Transverse colon (tissue), 4 donors: Measurements from ENCODE around the gene CHADL. TPM values are rescaled to one million over a fixed set of nuclear protein-coding genes. Genes with fewer than 3 reads are reported as not detected.

Source experiments
- DNase-seq: peaks from one replicate; pipeline ENCODE4 v3.0.0-alpha.2; 2019
- H3K27ac ChIP-seq, 4 donors: fragments of 200-600 bp; sonication (generic); 2 replicates each; pipeline ENCODE4 v1.5.1; 2016 to 2018; ENCODE audit warnings: inconsistent platforms in 4 of 4
- H3K27me3 ChIP-seq: fragments of 200-600 bp; sonication (generic); 2 replicates; pipeline ENCODE4 v1.5.1; 2017; ENCODE audit warnings: inconsistent platforms
- H3K36me3 ChIP-seq, 4 donors: fragments of 200-600 bp; sonication (generic); 2 replicates each; pipeline ENCODE4 v1.5.1; 2017 to 2019; ENCODE audit warnings: inconsistent platforms in 4 of 4
- H3K4me1 ChIP-seq, 4 donors: fragments of 200-600 bp; sonication (generic); 2 replicates each; pipeline ENCODE4 v1.5.1; 2017 to 2020; ENCODE audit warnings: inconsistent platforms in 4 of 4
- H3K4me3 ChIP-seq, 4 donors: fragments of 200-600 bp; sonication (generic); 1 replicate in 1 of 4; 2 replicates in 3 of 4; pipeline versions ENCODE4 v1.5.1 to v1.6.1; 2017 to 2019; ENCODE audit warnings: inconsistent platforms in 4 of 4
- H3K9me3 ChIP-seq, 2 donors: fragments of 200-600 bp; sonication (generic); 2 replicates each; pipeline ENCODE4 v1.5.1; 2017 to 2019; ENCODE audit warnings: inconsistent platforms in 2 of 2
- CTCF ChIP-seq, 5 experiments: fragments of 200-600 bp in 3 of 5; fragments of 450-650 bp in 2 of 5; sonication (generic) in 3 of 5; IDR thresholded peaks; 1 replicate in 2 of 5; 2 replicates in 3 of 5; pipeline ENCODE4 v1.5.1; 2016 to 2017; ENCODE audit warnings: antibody characterized with exemption in 5 of 5, inconsistent platforms in 3 of 5, mild to moderate bottlenecking in 2 of 5, moderate library complexity in 1 of 5
- EP300 ChIP-seq: sonication (generic); formaldehyde crosslinking; IDR thresholded peaks from one replicate; pipeline ENCODE4 v1.6.1; 2017; ENCODE audit warnings: antibody characterized with exemption, low read depth
- POLR2A ChIP-seq: fragments of 450-650 bp; IDR thresholded peaks from one replicate; pipeline ENCODE4 v1.6.1; 2016; ENCODE audit warnings: antibody characterized with exemption, mild to moderate bottlenecking, moderate library complexity
- POLR2AphosphoS5 ChIP-seq, 3 donors: sonication (generic); formaldehyde crosslinking; IDR thresholded peaks; one replicate each; pipeline ENCODE4 v1.6.1; 2016; ENCODE audit warnings: antibody characterized with exemption in 3 of 3
- WGBS, 2 donors: methylation state at CpG; one replicate each; pipeline ENCODE4 v1.1.5; 2018; ENCODE audit warnings: low coverage in 1 of 2; 5-methylcytosine and 5-hydroxymethylcytosine counted together
- in situ Hi-C, 4 donors: fragments of 200-750 bp; cut with MboI; loops; one replicate each; pipeline versions ENCODE4 v1.15.0 to v1.15.1; 2017; ENCODE audit warnings: low sequenced_read_pairs in 3 of 4, low pct_ligation_motif_present in 1 of 4, low pct_unique_long_range_greater_than_20kb in 1 of 4
- intact Hi-C: fragments of 100-400 bp; cut with DNase I; formaldehyde crosslinking; loops from one replicate; pipeline ENCODE4 v1.15.1; 2023; ENCODE audit warnings: low total_unique reads
- total RNA-seq, 4 donors: library from RNA; depleted of rRNA; stranded (reverse); fragments of >200 nt; gene quantifications; one replicate each; pipeline ENCODE4 v1.1.0, GENCODE V29; 2016

Gene CHADL
- total RNA-seq, 4 donors from 2014 or later, result 3.0 to 20.6 (median 5.3) TPM

GRCh38 chr22:41249442-41249841, 8.7 kb upstream of the CHADL start:
- Histone ChIP-seq H3K4me3 (no peak overlapping the region), H3K27ac (no peak overlapping the region), H3K9me3 (no peaks in the 10 kb centered on the region), H3K36me3 (peaks cover 0 to 52% (median 24%) of the 10 kb centered on the region in 4 donors), H3K27me3 (no peaks in the 10 kb centered on the region), H3K4me1 (no peaks in the 10 kb centered on the region)
- in situ Hi-C loops, result no loop called here
- TF ChIP-seq POLR2AphosphoS5 (IDR thresholded peaks at IDR 0.05), result no peak
- no peak for TF ChIP-seq CTCF (IDR thresholded peaks at IDR 0.05)
- no peak for TF ChIP-seq POLR2A
- TF ChIP-seq EP300, result no peak
- intact Hi-C loops, result no loop called here
- DNase-seq, result no peak
- WGBS, 2 donors, result 93 to 95% methylated on average over 3 to 14 of the region's 14 CpGs

- H3K27ac ChIP-seq, result no peak overlapping the region
- DNase-seq, result no peak
- peaks cover 0 to 46% (median 20%) of the 10 kb centered on the region in 4 donors for H3K36me3 ChIP-seq
- intact Hi-C loops (no loop called here), in situ Hi-C loops (no loop called here)
- WGBS, 2 donors, result 98% methylated on average over 10 of the region's 10 CpGs; no CpG with 5 or more reads in 1 of the 2 donors
- H3K9me3 ChIP-seq, result no peaks in the 10 kb centered on the region
- TF ChIP-seq POLR2AphosphoS5 (IDR thresholded peaks at IDR 0.05), result no peak
- no peak for TF ChIP-seq POLR2A
- no peak for TF ChIP-seq EP300
- no peak for TF ChIP-seq CTCF (IDR thresholded peaks at IDR 0.05)
- H3K4me1 ChIP-seq, result no peaks in the 10 kb centered on the region
- H3K4me3 ChIP-seq, result no peak overlapping the region
- no peaks in the 10 kb centered on the region for H3K27me3 ChIP-seq
Observed at GRCh38 chr22:41248758-41249157, 8.0 kb upstream of the CHADL start.

- peaks cover 0 to 42% (median 18%) of the 10 kb centered on the region in 4 donors for H3K36me3 ChIP-seq
Observed at GRCh38 chr22:41248314-41248713, 7.6 kb upstream of the CHADL start.

GRCh38 chr22:41247703-41248102, 7.0 kb upstream of the CHADL start:
- H3K27ac ChIP-seq, result no peak overlapping the region
- no peaks in the 10 kb centered on the region for H3K27me3 ChIP-seq
- no peak overlapping the region for H3K4me3 ChIP-seq
- 89% methylated on average over 7 of the region's 7 CpGs; no CpG with 5 or more reads in 1 of the 2 donors for WGBS, 2 donors
- intact Hi-C loops (no loop called here), in situ Hi-C loops (no loop called here)
- TF ChIP-seq POLR2A (no peak), EP300 (no peak), CTCF (IDR thresholded peaks at IDR 0.05) (no peak), POLR2AphosphoS5 (IDR thresholded peaks at IDR 0.05) (no peak)
- H3K9me3 ChIP-seq, result no peaks in the 10 kb centered on the region
- H3K36me3 ChIP-seq, result peaks cover 0 to 37% (median 17%) of the 10 kb centered on the region in 4 donors
- no peak for DNase-seq
- no peaks in the 10 kb centered on the region for H3K4me1 ChIP-seq

More at GRCh38 chr22:41248314-41248713, 7.6 kb upstream of the CHADL start:
- intact Hi-C loops, result no loop called here
- Histone ChIP-seq H3K4me3 (no peak overlapping the region), H3K27ac (no peak overlapping the region), H3K27me3 (no peaks in the 10 kb centered on the region), H3K4me1 (no peaks in the 10 kb centered on the region), H3K9me3 (no peaks in the 10 kb centered on the region)
- no peak for TF ChIP-seq POLR2A
- no peak for TF ChIP-seq POLR2AphosphoS5 (IDR thresholded peaks at IDR 0.05)
- DNase-seq, result no peak
- 94% methylated on average over 10 of the region's 15 CpGs; no CpG with 5 or more reads in 1 of the 2 donors for WGBS, 2 donors
- in situ Hi-C loops, result no loop called here

GRCh38 chr22:41245917-41246499, 5.3 kb upstream of the CHADL start:
- intact Hi-C loops, result no loop called here
- Histone ChIP-seq H3K4me1 (no peaks in the 10 kb centered on the region), H3K4me3 (no peak overlapping the region), H3K36me3 (peaks cover 0 to 28% (median 10%) of the 10 kb centered on the region in 4 donors), H3K9me3 (no peaks in the 10 kb centered on the region), H3K27ac (no peak overlapping the region), H3K27me3 (no peaks in the 10 kb centered on the region)
- WGBS, 2 donors, result 85% methylated on average over 19 of the region's 21 CpGs; no CpG with 5 or more reads in 1 of the 2 donors
- TF ChIP-seq POLR2AphosphoS5 (IDR thresholded peaks at IDR 0.05) (no peak), CTCF (IDR thresholded peaks at IDR 0.05) (no peak), EP300 (no peak), POLR2A (no peak)
- in situ Hi-C loops, result no loop called here
- no peak for DNase-seq
